DND-41 (cell line): ENCODE data around the gene GABBR2.

Source experiments
- ATAC-seq: fragments of 200-7000 bp; cut with Tn5 transposase; 3 replicates; pipeline ENCODE4 v1.9.1; 2021; ENCODE audit warnings: low read depth; ENCODE audit not compliant: insufficient read depth
- DNase-seq: peaks from one replicate; pipeline ENCODE4 v3.0.0-alpha.2; 2020
- H2AFZ ChIP-seq: 2 replicates; pipeline ENCODE4 v1.6.0; 2012; ENCODE audit warnings: low read depth, low read length
- H3K27ac ChIP-seq: 2 replicates; pipeline ENCODE4 v1.5.1; 2012; ENCODE audit warnings: low read length, inconsistent platforms
- H3K27me3 ChIP-seq: fragments of 200-600 bp; sonication (generic); 2 replicates; pipeline ENCODE4 v1.6.0; 2012; ENCODE audit warnings: low read length, mild to moderate bottlenecking, inconsistent platforms; ENCODE audit not compliant: insufficient read depth, poor library complexity
- H3K36me3 ChIP-seq: 2 replicates; pipeline ENCODE4 v1.5.1; 2012; ENCODE audit warnings: low read length, inconsistent platforms; ENCODE audit not compliant: insufficient read depth
- H3K4me1 ChIP-seq: 2 replicates; pipeline ENCODE4 v1.5.1; 2012; ENCODE audit warnings: mild to moderate bottlenecking, low read length; ENCODE audit not compliant: insufficient read depth
- H3K4me2 ChIP-seq: 2 replicates; pipeline ENCODE4 v1.6.0; 2012; ENCODE audit warnings: mild to moderate bottlenecking, moderate library complexity, low read length, inconsistent platforms; ENCODE audit not compliant: insufficient read depth
- H3K4me3 ChIP-seq, 2 experiments: fragments of 200-600 bp in 1 of 2; shearing (Covaris generic) in 1 of 2; 2 replicates each; pipeline ENCODE4 v1.5.1; 2012 to 2016; ENCODE audit warnings: inconsistent platforms in 2 of 2, low read length in 2 of 2, mild to moderate bottlenecking in 2 of 2, low read depth in 1 of 2, moderate library complexity in 1 of 2
- H3K79me2 ChIP-seq: 2 replicates; pipeline ENCODE4 v1.6.0; 2012; ENCODE audit warnings: low read length, inconsistent platforms; ENCODE audit not compliant: insufficient read depth
- H3K9ac ChIP-seq: 2 replicates; pipeline ENCODE4 v1.6.0; 2012; ENCODE audit warnings: low read depth, mild to moderate bottlenecking, inconsistent platforms, low read length, moderate library complexity
- H3K9me3 ChIP-seq: 2 replicates; pipeline ENCODE4 v1.5.1; 2012; ENCODE audit warnings: low read length, moderate library complexity, mild to moderate bottlenecking, inconsistent platforms; ENCODE audit not compliant: insufficient read depth, severe bottlenecking
- H4K20me1 ChIP-seq: 2 replicates; pipeline ENCODE4 v1.6.0; 2012; ENCODE audit warnings: low read length; ENCODE audit not compliant: insufficient read depth
- CTCF ChIP-seq: IDR thresholded peaks from 2 replicates; pipeline ENCODE4 v1.5.1; 2012; ENCODE audit warnings: borderline replicate concordance, low read length, moderate library complexity, mild to moderate bottlenecking; ENCODE audit not compliant: poor library complexity, severe bottlenecking; ENCODE audit errors: extremely low read depth
- EZH2 ChIP-seq: IDR thresholded peaks from 3 replicates; pipeline ENCODE4 v1.6.1; 2012; ENCODE audit warnings: borderline replicate concordance, low read depth, mild to moderate bottlenecking, moderate library complexity, low read length, inconsistent platforms; ENCODE audit not compliant: severe bottlenecking

GABBR2 gene

GRCh38 chr9:98378794-98379193 is 329.9 kb downstream of the GABBR2 start:
- Histone ChIP-seq H3K4me2 (no peak overlapping the region), H4K20me1 (no peaks in the 10 kb centered on the region), H3K27me3 (peaks cover 3% of the 10 kb centered on the region), H3K27ac (no peak overlapping the region), H3K9me3 (no peaks in the 10 kb centered on the region), H3K36me3 (no peaks in the 10 kb centered on the region), H3K4me3 (no peak overlapping the region), H3K4me1 (no peaks in the 10 kb centered on the region), H3K79me2 (no peaks in the 10 kb centered on the region), H3K9ac (no peak overlapping the region), H2AFZ (no peak overlapping the region)
- ATAC-seq = no peak
- no peak for DNase-seq
- TF ChIP-seq EZH2 (no peak), CTCF (no peak)

GRCh38 chr9:98378206-98378780 is 330.4 kb downstream of the GABBR2 start:
- H4K20me1 ChIP-seq = no peaks in the 10 kb centered on the region
- no peak overlapping the region for H2AFZ ChIP-seq
- TF ChIP-seq CTCF = no peak
- no peak for TF ChIP-seq EZH2
- DNase-seq = no peak
- H3K4me1 ChIP-seq = no peaks in the 10 kb centered on the region
- H3K79me2 ChIP-seq = no peaks in the 10 kb centered on the region
- peaks cover 3% of the 10 kb centered on the region for H3K27me3 ChIP-seq
- H3K4me3 ChIP-seq = no peak overlapping the region
- no peak for ATAC-seq
- no peaks in the 10 kb centered on the region for H3K36me3 ChIP-seq
- H3K9me3 ChIP-seq = no peaks in the 10 kb centered on the region
- H3K27ac ChIP-seq = no peak overlapping the region
- H3K9ac ChIP-seq = no peak overlapping the region
- H3K4me2 ChIP-seq = no peak overlapping the region

- Histone ChIP-seq H4K20me1 (no peaks in the 10 kb centered on the region), H3K4me3 (no peak overlapping the region), H3K27ac (no peak overlapping the region), H3K27me3 (peaks cover 3% of the 10 kb centered on the region), H3K4me2 (no peak overlapping the region), H3K79me2 (no peaks in the 10 kb centered on the region), H3K9ac (no peak overlapping the region), H3K9me3 (no peaks in the 10 kb centered on the region), H3K4me1 (no peaks in the 10 kb centered on the region), H3K36me3 (no peaks in the 10 kb centered on the region), H2AFZ (no peak overlapping the region)
- TF ChIP-seq CTCF (no peak), EZH2 (no peak)
- no peak for ATAC-seq
- no peak for DNase-seq
Observed at GRCh38 chr9:98375138-98375726, 333.5 kb downstream of the GABBR2 start.
